ENCODE results near the gene MAP1LC3A.

DNA sequence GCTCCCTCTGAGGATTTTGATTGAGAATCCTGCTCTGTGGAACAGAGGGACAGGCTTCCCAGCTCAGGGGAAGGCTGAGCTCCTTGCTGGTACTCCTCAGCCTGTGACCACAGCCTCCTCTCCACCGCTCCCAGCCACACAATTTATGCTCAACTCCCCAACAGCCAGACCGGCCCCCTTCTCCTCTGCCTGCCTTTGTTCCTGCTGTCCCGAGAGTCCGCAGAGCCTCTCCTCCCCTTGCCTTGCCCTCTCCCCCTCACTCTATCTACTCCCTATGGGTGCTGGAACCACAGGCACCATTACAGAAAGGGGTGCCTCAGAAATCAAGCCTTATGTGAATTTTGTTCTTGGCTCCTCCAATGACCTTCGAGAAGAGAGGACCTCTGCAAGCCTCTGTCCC, 15.9 kb downstream of the MAP1LC3A start:
- no peak for TF ChIP-seq POLR2A (IDR thresholded peaks at IDR 0.05; ENCODE audit: low read depth, low read length)
- TF ChIP-seq, protein P1, sequence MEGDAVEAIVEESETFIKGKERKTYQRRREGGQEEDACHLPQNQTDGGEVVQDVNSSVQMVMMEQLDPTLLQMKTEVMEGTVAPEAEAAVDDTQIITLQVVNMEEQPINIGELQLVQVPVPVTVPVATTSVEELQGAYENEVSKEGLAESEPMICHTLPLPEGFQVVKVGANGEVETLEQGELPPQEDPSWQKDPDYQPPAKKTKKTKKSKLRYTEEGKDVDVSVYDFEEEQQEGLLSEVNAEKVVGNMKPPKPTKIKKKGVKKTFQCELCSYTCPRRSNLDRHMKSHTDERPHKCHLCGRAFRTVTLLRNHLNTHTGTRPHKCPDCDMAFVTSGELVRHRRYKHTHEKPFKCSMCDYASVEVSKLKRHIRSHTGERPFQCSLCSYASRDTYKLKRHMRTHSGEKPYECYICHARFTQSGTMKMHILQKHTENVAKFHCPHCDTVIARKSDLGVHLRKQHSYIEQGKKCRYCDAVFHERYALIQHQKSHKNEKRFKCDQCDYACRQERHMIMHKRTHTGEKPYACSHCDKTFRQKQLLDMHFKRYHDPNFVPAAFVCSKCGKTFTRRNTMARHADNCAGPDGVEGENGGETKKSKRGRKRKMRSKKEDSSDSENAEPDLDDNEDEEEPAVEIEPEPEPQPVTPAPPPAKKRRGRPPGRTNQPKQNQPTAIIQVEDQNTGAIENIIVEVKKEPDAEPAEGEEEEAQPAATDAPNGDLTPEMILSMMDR (IDR thresholded peaks at IDR 0.05; ENCODE audit: extremely low read depth in 1 of 2, insufficient read depth in 1 of 2, low read depth in 1 of 2, low read length in 2 of 2): no peak
- TF ChIP-seq EZH2 (IDR thresholded peaks at IDR 0.05; ENCODE audit: borderline replicate concordance, low read depth, low read length, severe bottlenecking): no peak
- TF ChIP-seq, protein P2, sequence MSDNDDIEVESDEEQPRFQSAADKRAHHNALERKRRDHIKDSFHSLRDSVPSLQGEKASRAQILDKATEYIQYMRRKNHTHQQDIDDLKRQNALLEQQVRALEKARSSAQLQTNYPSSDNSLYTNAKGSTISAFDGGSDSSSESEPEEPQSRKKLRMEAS (IDR thresholded peaks at IDR 0.05; ENCODE audit: insufficient read depth, insufficient read length): no peak
- TF ChIP-seq FOS (IDR thresholded peaks at IDR 0.05; ENCODE audit: borderline replicate concordance, insufficient read depth, low read length): no peak
- no peak for TF ChIP-seq GATA2 (IDR thresholded peaks at IDR 0.05; ENCODE audit: insufficient read depth, insufficient read length, low read depth, low read length)

Data from endothelial cell of umbilical vein (primary cell).